22Rv1 (cell line): Measurements from ENCODE around the gene NPSR1.

ENCODE experiments used
- H3K27ac ChIP-seq: fragments of 450-650 bp; 2 replicates; pipeline ENCODE4 v1.5.1; 2017
- CTCF ChIP-seq: fragments of 450-650 bp; IDR thresholded peaks from 2 replicates; pipeline ENCODE4 v1.5.1; 2017; ENCODE audit warnings: mild to moderate bottlenecking
- ZFX ChIP-seq: fragments of 450-650 bp; IDR thresholded peaks from 2 replicates; pipeline ENCODE4 v1.6.1; 2017; ENCODE audit warnings: antibody characterized with exemption, borderline replicate concordance

The NPSR1 gene

DNA sequence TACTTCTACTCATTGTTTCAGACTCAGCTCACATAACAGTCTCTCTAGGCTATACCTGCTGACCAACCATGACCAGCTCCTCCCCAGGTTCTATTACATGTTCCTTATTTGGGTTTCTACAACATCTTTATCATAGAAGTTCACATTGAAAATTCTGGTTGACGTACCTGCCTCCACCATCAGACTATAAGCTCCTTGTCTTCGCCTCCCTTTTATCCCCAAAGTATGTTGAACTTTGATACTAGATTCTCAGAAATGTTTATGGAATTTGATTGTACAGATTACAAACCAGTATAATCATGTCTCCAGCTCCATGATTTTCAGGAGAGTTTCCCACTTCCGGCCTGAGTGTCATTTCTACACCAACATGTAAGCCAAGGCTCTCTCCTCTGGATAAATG, 15.0 kb downstream of the NPSR1 start:
- TF ChIP-seq ZFX, result no peak
- no peak for TF ChIP-seq CTCF

DNA sequence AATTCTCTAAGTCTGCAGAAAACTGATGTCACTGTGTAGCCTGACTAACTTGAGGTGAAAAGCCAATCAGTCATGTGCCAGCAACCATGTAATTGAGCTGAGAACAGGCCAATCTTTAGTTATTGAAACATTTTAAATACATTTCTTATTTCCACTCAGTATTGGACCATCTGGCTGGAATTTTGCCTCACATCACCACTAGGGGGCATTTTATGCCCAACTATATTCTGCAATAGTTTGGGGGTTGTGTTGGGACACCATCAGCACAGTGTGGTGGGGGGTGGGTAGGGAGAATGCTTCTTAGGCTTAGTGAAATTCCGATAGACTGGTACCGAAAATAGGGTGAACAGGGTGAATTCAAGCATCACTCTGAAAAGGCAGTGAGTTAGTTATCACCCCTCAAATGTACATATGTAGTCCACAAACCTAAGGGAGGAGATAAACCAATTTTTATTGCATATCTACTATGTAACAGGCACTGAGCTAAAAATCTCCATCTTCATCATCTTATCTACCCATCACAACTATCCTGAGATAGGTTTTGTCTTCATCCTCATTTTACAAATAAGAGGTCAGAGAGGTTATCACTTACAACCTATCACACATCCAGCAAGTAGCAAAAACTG, 17.8 kb downstream of the NPSR1 start:
- peak; percentile 88 for TF ChIP-seq CTCF
- TF ChIP-seq ZFX, result no peak
- no peak overlapping the region for H3K27ac ChIP-seq

More for the DNA sequence above, 15.0 kb downstream of the NPSR1 start:
- H3K27ac ChIP-seq, result no peak overlapping the region

GRCh38 chr7:34677491-34677890, 19.5 kb downstream of the NPSR1 start:
- H3K27ac ChIP-seq, result no peak overlapping the region
- TF ChIP-seq ZFX (no peak), CTCF (no peak)

DNA sequence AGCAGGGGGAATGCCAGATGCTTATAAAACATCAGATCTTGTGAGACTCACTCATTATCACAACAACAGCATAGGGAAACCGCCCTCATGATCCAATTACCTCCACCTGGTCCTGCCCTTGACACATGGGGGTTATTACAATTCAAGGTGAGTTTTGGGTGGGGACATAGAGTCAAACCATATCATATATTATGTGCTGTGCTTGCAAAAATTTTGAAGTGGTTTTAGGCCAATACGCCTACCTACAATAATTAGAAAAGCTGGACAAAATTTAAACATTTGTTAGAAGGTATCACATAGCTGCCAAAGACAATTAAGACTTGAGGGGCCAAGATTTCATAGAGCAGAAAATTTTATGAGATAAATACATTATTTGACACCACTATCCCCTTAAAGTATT, 29.5 kb downstream of the NPSR1 start:
- TF ChIP-seq CTCF (no peak), ZFX (no peak)
- no peak overlapping the region for H3K27ac ChIP-seq

- TF ChIP-seq ZFX (no peak), CTCF (no peak)
- H3K27ac ChIP-seq, result no peak overlapping the region
Measured at GRCh38 chr7:34696415-34696814, 38.4 kb downstream of the NPSR1 start.

DNA sequence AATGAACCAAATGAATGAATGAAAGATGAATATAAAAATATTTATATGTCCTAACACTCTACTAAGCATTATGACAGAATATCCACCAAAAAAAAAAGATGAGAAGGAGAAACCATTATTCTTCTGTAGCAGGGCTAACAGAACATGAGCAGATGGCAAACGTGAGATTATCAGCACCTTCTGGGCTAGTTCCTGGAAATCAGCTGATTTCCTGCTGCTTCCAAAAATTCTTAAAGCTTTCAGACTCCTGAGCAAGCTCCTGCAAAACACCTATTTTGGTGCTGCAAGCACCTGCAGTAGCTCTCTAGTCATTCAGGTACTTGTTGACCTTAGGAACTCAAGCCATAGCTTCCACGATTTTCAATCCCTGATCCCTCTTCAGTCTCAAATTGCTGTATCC, 51.8 kb downstream of the NPSR1 start:
- no peak overlapping the region for H3K27ac ChIP-seq
- TF ChIP-seq CTCF, result no peak
- no peak for TF ChIP-seq ZFX

DNA sequence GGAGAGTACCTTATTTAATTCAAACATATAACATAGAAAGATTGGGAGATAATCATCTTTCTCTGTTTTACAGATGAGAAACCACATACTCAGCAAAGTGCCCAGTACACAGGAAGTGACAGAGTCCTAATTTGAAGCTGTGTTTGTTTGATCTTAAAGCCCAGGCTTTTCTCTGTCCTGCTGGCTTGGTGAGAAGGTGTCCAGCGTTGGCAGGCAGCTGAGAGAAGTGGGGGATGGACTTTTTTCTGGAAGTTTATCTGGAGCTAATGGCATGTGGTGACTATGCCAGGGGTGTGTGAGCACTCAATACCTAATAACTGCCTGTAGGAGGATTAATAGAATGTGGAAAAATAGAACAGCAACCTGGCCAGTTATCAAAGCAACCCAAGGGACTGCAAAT, 60.8 kb downstream of the NPSR1 start:
- TF ChIP-seq CTCF, result no peak
- no peak for TF ChIP-seq ZFX
- H3K27ac ChIP-seq, result no peak overlapping the region
